Astrocyte of the cerebellum (primary cell): ENCODE results near the gene ANAPC15.
A peak's percentile ranks its signal among the peaks of the same experiment; 100 is the strongest.

Experiments
- DNase-seq: peaks from one replicate; pipeline ENCODE4 v3.0.0-alpha.2; 2011; ENCODE audit warnings: low read depth
- H3K4me3 ChIP-seq: 2 replicates; pipeline ENCODE4 v1.5.1; 2011; ENCODE audit warnings: mild to moderate bottlenecking, low read depth, low read length, moderate library complexity
- in situ Hi-C: cut with HindIII; loops from 2 replicates; pipeline ENCODE4 v1.10.0; 2017; ENCODE audit warnings: low sequenced_read_pairs
- TF ChIP-seq, protein P1 (sequence below): IDR thresholded peaks from 2 replicates; pipeline ENCODE4 v1.5.1; 2012; ENCODE audit warnings: low read length, low read depth, moderate library complexity, mild to moderate bottlenecking; ENCODE audit errors: missing control alignments

Gene ANAPC15

GRCh38 chr11:72098741-72099140, 13.8 kb downstream of the ANAPC15 start:
- DNase-seq: no peak
- TF ChIP-seq, protein P1, sequence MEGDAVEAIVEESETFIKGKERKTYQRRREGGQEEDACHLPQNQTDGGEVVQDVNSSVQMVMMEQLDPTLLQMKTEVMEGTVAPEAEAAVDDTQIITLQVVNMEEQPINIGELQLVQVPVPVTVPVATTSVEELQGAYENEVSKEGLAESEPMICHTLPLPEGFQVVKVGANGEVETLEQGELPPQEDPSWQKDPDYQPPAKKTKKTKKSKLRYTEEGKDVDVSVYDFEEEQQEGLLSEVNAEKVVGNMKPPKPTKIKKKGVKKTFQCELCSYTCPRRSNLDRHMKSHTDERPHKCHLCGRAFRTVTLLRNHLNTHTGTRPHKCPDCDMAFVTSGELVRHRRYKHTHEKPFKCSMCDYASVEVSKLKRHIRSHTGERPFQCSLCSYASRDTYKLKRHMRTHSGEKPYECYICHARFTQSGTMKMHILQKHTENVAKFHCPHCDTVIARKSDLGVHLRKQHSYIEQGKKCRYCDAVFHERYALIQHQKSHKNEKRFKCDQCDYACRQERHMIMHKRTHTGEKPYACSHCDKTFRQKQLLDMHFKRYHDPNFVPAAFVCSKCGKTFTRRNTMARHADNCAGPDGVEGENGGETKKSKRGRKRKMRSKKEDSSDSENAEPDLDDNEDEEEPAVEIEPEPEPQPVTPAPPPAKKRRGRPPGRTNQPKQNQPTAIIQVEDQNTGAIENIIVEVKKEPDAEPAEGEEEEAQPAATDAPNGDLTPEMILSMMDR: no peak
- H3K4me3 ChIP-seq: no peak overlapping the region
- in situ Hi-C loops: no loop called here

GRCh38 chr11:72091292-72091691, 21.2 kb downstream of the ANAPC15 start:
- TF ChIP-seq, protein P1: peak; percentile 89
- peak; percentile 40 for DNase-seq
- no peak overlapping the region for H3K4me3 ChIP-seq
- in situ Hi-C loops: no loop called here

DNA sequence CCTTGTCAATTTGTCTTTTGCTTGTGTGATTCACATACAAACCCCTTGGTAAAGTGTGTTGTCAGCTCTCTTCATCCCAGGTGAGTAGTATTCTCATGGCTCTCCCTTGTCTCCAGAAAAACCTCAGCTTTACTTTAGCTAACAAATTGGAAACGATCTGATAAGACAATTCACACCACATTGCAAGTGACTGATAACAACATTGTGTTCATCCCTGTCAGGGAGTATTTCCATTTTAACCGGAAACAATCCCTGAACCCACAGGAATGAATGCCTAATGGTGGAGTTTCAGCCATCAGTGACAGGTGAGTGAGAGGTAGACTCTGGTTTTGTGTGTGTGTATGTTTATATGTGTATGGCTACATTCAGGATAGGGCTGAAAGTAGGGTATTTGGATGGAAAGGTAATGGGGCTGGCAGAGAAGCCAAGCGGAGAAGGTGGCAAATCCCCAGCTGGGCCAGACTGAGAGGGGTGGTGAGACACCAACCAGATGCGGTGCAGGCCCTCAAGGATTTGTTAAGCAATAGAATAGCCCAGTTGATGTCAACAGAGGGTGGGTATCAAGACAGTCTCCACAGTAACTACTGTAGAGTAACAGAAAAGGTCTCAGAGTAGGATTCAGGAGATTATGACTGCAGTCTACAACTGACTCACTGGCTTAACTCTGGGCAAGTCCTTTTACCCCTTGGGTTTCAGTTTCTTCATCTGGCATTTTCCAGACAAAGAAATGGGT, 24.3 kb downstream of the ANAPC15 start:
- TF ChIP-seq, protein P1: no peak
- in situ Hi-C loops: no loop called here
- no peak overlapping the region for H3K4me3 ChIP-seq

GRCh38 chr11:72085621-72086351, 26.7 kb downstream of the ANAPC15 start:
- TF ChIP-seq, protein P1: no peak
- no peak overlapping the region for H3K4me3 ChIP-seq
- DNase-seq: peak; percentile 69
- in situ Hi-C loops: no loop called here

More for the DNA sequence above, 24.3 kb downstream of the ANAPC15 start:
- DNase-seq: no peak

- TF ChIP-seq, protein P1: no peak
- DNase-seq: no peak
- in situ Hi-C loops: no loop called here
- H3K4me3 ChIP-seq: no peak overlapping the region
Observed at GRCh38 chr11:72084965-72085364, 27.5 kb downstream of the ANAPC15 start.

GRCh38 chr11:72084076-72084475, 28.4 kb downstream of the ANAPC15 start:
- in situ Hi-C loops: no loop called here
- TF ChIP-seq, protein P1: no peak
- no peak for DNase-seq

More at GRCh38 chr11:72084076-72084475, 28.4 kb downstream of the ANAPC15 start:
- H3K4me3 ChIP-seq: no peak overlapping the region
